Putamen (tissue), 1 donor: ENCODE data around the gene PRXL2B.
"Not testable (repeated sequence)": the region's sequence is repeated elsewhere in the genome, so short reads cannot be mapped to it uniquely, and the experiment has no call there.

Source experiments
- DNase-seq: peaks from one replicate; pipeline ENCODE4 v3.0.0-alpha.2; 2016; ENCODE audit warnings: low spot score

Gene PRXL2B

DNA sequence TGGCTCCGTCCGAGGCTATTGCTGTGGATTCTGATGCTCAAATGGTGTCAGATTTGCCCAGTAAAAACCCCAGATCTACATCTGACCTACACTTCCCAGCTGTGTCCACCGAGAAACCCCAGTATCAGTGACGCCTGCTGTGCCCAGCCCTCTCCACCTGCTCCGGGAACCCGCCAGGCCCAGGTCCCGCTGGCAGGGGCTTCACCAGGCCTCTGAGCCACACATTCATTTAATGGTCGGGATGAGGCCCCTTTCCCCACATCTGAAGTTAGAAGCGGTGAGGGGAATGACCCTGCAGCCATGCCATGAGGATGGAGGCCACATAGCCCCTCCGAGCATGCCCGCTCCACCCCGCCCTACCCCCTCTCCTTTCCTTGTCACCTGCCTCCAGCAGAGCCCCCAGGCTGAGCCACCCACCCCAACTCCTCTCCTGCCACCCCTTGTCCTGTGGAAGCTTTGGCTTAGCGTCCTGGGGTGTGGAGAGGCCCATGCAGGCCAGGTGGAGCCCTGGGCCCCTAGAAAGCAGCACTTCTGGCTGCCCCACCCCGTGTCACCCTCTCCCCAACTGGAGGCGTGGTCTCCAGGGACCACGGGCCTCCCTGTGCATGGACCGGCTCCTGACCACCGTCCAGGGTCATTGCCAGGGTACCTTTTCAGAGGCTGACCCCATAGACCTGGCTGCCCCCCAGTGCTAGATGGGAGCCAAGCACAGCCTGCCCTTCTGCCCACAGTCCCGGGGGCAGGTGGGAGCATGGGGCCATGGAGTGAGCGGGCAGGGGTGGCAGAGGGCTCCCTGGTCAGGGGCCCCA lies 22.4 kb upstream of the PRXL2B start:
- DNase-seq = no peak

DNA sequence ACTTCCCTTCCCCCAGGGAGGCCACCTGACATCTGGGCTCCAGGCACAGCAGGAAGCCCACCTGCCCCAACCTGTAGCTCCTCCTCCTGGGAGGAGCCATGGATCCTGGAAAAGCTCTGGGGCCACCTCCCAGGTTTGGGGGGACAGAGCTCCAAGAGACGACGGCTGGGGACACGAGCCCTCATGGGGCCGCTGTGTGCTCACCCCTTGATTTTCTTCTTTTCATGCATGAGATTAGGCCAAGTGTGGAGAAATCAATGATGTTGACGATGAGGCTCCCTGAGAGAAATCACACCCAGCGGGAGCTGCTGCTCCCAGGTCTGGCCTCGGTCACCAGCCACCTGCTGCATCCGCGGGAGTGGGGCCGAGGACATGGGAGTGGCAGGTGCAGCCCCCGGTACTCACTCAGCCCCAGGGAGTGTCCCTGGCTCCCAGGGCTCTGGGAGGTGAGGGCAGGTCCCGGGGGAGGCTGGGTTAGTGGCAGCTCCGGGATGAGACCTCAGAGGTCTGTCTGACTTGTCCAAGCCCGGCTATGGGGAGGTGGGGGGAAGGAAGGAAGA lies 21.7 kb upstream of the PRXL2B start:
- no peak for DNase-seq

DNA sequence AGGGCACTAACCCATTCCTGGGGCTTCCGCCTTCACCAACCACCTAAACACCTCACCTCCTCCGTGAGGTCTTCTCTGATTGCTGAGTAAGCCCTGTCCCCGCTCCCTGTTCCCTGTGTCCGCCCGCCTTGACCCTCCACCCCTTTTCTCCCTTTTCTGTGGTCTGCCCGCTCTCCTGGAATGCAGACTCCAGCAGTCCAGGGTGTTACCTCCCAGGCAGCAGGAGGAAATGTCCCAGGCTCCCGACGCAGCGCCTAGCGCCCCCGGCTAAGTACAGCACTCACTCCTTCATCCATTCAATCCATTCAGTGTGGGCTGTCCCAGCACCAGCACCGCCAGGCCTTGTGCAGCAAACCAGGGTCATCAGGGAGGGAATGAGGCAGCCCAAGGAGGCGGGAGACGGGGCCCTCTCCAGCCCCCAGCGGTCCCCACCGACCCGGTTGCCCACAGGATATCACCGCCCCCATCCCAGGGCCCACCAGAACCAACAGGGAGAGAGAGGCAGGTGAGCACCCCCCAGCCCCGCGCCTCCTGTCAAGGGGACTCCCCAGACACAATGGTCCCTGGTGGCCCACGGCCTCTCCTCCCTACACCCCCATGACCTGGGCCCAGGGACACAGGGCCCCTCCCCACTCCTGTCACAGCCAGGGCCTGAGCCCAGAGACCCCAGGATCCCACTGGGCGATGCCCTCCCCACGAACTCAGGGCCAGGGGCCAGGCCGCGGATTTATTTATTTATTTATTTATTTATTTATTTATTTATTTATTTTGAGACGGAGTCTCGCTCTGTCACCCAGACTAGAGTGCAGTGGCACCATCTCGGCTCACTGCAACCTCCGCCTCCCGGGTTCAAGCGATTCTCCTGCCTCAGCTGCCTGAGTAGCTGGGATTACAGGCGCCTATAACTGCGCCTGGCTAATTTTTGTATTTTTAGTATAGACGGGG lies 20.2 kb upstream of the PRXL2B start:
- no peak for DNase-seq

DNA sequence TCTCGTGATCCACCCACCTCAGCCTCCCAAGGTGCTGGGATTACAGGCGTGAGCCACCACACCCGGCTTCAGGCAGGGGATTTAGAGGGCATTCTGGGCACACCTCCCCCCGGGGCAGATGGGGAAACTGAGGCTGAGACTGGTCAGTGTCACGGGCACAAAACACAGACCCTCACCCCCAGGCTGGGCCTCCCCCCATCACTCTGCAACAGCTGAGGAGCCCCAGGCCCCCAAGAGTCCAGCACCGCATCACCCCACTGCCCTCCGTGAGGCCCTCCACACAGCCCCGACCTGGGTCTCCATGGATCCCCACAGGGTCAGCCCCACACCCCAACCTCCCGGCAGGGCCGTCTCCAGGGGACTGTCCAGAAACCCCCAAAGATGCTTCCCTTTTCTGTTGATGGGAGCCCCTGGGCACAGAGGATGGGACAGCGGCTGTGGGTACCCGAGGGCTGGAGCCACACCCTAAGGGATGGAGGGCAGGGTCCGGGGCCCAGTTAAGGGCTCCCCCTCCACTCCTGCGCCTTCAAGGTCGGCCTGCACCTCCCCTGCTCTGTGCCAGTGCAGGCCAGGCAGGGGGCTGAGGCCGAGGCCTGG lies 19.4 kb upstream of the PRXL2B start:
- DNase-seq = no peak

DNA sequence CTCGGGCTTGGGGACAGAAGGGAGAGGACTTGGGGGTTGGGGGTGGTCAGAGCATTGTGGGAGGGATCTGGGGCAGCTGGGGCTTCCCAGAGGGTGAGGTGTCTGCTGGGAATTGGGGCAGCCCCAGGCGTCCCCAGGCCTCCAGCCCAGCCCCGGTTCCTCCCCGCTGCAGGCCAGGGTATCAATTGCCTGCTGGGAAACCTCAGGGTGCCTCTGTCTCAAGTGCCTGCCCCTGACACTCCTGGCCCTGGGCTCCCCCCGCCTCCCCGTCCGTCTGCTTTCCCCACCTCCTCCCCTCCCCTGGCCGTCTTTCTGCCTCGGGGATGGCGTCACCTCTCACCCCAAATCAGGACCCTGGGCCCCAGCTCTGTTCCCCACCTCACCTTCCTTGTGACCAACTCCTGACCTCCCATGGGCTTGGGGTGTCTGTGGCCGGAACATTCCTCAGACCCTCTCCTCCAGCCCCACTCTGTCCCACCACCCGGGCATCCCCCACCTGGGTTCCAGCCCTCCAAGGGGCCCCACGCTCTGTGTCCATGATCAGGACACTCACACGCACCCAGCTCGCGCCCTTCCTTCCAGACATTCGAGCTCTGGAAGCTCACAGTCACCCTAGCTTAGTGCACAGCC lies 18.3 kb upstream of the PRXL2B start:
- not testable (repeated sequence) for DNase-seq

DNA sequence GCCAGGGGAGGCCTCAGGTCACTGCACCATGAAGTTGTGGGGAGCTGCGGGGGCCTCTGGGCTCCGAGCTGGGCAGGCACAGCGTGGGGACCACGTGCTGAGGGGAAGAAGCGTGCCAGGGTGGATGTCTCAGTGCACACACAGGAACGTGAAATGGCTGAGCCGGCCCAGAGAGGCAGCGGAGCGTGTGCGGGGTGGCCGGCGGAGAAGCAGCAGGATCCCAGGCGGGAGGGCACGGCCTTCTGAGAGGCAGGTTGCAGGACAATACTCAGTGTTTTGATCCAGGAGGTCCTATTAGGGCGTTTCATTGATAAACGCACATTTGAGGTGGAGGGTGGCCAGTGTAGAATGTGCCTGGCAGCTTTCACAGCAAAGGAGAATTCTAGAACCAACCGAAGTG lies 17.5 kb upstream of the PRXL2B start:
- DNase-seq = no peak

DNA sequence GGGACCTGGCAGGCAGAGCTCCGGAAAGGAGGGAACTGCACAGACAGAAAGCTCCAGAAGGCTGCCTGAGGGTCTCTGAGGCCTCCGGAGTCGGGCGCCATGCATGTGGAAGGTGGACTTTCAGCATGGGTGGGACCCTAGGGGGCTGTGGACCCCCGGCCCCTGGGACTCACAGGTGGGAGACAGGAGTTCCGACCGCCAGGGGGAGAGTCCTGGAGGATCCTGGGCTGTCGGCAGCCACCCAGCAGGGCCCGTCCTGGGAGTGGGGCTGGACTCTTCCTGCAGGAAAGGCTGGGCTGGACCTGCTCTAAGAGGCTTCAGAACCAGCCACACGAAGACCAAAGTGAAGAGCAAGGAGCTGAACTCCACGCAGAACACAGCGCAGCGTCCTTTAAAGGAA lies 16.9 kb upstream of the PRXL2B start:
- DNase-seq = not testable (repeated sequence)

DNA sequence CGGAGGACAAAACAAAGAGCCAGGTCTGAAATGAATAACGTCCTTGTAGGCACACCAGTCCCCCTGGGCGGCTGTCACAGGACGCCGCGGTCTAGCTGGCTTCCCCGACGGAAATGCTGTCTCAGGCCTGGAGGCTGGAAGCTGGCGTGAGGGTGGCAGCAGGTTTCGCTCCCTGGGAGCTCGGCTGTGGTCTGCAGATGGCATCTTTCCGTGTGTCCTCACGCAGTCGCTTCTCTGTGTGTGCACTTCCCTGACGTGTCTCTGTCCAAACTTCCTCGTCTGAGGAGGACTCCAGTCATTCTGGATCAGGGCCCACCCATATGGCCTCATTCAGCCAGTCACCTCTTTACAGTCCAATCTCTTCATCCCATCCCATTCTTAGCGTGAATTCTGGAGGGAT lies 16.2 kb upstream of the PRXL2B start:
- no peak for DNase-seq

DNA sequence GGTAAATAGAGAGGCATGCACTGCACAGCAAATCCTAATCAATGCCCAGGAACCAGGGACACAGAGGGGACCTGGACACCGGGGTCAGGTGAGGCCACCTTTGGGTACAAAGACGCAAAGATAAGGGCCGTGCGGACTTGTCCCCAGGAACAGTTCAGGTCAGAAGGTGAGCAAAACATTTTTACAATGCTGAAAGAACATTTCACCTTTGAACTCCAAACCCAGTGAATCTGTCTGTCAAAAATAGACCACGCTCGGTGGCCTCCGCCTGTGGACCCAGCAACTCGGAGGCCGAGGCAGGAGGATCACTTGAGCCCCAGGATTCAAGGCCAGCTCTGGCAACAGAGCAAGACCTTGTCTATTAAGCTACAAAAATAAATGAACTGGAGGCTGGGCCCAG lies 15.2 kb upstream of the PRXL2B start:
- DNase-seq = no peak

DNA sequence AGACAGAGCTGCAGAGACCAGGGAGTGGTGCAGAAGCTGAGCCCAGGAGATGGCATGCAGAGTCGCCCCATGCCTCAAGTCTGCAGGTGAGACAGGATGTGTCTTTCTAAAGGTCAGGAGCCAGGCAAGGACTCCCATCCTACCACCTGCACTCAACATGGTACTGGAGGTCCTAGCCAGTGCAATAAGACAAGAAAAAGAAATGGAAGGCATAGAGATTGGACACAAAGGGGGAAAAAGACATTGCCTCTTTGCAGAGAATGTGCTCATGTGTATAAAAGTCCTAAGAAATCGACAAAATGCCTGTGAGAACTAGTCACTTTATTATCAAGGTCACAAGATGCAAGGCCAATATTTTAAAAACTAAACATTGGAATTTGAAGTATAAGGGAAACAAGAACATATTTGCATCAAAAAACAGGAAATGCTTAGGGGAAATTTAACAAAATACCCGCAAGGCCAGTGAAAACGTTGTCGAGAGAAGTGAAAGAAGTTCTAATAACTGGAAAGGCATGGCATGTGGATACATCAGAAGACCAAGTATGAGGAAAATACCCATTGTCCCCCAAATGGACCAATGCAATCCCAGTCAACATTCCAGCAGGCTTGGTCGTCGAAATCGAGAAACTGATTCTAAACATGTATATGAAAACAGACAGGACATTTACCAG lies 13.2 kb upstream of the PRXL2B start:
- no peak for DNase-seq

DNA sequence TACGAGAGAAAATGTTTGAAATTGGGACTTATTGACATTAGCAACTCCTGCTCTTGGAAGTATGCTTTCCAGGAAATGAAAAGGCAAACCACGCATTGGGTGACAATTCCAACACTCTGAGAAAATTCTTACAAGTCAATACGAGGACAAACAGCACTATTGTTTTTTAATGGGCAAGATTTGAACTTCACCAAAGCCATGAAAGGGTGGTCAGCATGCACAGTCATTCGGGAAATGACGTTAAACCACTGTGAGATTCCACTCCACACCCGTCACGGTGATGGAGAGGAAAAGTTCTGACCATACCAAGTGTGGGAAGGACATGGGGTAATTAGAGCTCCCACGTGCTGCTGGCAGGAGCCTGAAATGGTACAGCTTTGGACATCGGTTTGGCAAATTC lies 12.2 kb upstream of the PRXL2B start:
- DNase-seq = no peak

DNA sequence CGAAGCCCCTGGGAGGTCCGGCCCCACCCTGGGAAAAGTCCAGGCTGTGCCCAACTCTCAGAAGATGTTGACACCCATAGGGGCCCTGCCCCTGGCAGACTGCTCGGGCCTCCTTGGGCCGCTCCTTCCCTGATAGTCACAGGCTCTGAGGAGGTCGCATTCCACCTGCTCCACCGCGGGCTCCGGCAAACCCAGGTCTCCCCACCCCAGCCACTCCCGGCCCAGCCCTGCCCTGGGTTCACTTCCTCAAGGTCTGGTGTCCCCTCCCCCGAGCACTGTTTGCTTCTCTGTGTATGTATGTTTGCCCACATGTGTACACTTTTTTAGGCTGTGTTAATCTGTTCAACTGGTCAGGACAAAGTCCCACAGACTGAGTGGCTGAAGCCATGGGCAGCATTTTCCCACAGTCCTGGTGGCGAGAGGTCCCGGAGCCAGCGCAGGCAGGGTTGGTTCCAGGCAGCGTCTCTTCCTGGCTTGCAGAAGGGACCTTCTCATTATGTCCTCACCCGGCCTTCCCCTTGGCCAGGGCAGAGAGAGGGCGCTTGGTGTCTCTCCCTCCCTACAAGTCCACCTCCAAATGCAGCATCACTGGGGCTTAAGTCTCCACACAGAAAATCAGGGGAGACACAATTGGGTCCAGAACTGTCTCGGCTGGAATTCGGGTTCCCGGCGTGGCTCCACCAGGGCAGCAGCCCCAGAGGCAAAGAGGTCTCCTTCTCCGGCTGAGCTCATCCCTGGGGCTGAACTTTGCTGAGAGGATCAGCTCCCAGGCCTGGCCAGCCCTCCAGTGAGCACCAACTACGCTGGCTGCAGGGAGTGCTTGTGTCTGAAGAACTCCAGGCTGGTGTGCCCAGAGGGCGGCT lies 10.5 kb upstream of the PRXL2B start:
- DNase-seq = no peak

DNA sequence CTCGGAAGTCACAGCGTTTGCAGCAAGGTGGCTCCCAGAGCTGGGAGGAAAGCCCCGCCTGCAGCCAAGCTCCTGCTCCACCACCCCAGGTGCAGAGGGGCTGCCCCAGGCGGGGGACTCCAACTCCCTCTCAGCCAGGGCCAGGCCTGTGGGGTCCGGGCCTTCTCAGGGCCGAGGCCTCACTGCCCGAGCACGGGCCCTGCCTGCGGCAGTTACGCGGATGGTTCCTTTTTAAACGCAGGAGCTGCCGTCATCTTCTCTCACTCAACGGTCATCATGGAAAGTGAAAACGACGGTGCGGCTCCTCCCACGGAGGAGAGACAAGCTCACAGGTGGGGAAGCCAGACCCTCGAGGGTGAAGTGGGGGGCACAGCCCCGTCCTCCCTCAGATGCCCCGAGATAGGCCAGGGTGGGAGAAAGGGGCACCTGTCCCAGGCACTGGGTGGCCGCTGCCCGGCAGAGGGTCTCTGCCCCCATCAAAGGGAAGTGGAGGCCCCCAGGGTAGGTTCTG lies 9.0 kb upstream of the PRXL2B start:
- DNase-seq = not testable (repeated sequence)

DNA sequence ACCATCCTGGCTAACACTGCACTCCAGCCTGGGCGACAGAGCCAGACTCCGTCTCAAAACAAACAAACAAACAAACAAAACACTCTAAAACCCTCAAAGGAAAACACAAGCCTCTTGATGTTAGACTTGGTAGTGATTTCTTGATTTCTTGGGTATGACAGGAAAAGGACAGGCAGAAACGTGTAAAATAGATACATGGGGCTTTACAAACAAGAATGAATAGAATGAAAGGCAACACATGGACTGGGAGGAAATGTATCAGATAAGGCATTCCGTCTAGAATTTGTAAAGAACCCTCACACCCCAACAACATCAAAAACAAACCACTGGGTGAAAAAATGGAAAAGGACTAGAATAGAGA lies 7.8 kb upstream of the PRXL2B start:
- no peak for DNase-seq

DNA sequence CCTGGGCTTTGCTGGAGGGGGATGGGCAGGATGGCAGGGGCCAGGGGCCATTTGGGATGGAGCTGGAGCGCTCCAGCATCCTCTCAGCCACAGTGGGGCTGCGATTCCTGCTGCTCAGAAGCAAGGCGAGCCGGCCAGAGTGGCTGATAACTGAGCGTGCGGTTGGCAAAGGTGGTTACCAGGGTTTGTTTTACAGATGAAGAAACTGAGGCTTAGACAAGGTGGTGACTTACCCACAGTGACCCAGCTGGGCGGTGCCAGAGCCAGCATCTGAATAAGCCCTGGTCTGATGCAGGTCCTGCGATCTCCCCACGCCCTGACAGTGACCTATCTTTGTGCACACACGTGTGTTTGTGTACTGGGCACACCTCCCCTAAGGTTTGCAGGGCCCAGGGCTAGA lies 5.9 kb upstream of the PRXL2B start:
- no peak for DNase-seq

DNA sequence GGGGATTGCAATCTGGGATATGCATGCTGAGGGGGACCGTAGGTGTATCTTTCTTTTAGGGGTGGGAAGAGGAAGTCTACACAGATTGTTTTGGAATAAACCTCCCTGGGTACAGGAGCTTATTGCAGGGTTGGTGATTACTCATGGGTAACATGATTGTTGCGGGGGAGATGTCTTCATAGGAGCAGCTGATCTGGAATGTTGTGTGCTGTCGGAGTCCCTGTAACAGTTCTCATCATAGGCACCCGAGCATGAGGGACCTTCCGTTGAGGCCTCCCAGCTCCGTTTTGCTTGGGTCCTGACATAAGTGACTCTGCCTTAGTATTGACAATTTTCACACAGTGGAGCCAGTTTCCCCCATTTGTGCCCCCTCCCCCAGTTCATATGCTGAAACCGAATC lies 4.2 kb upstream of the PRXL2B start:
- DNase-seq = peak; percentile 12

DNA sequence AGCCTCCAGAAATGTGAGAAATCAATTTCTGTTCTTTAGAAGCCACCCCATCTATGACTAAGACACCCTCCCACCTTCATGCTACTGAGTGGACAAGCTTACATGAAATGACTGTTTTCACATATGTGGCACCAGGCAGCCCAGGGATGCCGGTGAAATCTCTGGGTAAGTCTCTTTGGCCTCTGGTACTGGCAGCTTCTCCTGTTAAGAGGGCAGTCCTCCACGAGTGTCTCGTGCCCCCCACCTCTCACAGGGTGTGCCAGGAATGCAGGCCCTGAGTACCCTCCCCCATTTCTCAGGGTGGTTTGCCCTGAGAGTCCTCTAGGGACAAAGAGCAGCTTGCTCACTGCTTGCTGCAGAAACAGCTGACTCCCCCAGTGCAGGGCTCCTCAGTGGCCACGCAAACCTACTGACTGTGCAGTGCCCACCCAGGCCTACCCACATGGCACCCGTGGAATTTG lies 3.2 kb upstream of the PRXL2B start:
- DNase-seq = no peak

DNA sequence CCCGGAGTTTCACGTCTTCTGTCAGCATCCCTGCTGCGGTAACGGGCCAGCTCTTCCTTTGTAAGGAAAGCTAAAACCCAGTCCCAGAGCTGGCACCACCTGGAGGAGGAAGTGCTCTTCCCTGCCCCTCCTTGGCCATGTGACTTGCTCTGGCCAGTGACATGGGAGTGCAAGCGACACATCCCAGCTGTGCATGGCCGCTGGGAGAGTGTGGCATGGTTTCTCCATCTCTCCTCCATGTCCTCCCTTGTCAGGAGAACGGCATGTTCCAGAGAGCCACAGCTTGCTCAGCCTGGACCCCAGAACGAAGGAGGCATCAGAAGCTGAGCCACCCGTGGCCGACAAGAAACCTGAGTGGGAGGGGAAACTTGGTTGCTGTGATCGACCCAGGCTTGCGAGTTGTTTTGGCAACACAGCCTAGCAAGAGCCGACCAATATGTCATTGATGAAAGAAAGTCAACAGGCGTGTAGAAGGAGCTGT lies 2.7 kb upstream of the PRXL2B start:
- DNase-seq = no peak

DNA sequence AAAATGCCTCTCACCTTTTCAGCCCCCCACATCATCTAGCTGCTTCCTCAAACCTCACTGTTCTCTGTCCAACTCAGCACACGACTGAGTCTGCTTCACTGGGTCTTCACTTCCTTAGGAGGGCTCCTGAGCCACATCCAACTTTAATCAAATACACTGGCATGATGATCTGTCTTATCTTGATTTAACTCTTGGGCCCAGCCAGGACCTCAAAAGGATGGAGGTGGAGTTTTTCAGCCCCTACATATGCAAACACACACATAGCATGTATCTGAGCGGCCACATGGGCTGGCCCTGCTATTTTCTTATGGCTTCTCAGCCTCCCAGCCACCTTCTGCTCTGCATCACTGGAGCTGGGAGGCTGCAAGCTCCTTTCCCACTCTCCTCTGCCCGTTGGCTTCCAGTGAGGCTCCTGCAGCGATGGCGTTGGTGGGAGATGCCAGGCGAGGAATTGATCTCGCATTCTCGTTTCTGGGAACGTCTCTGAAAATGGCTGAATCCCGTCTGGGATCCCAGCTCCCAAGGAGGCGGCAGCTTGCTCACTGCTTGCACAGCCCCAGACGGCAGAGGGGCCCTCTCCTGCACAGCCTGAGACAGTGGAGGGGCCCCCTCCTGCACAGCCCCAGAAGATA lies 1.8 kb upstream of the PRXL2B start:
- peak; percentile 24 for DNase-seq
